ENCODE data around the gene CLIC3. TPM values are rescaled to one million over a fixed set of nuclear protein-coding genes. Genes with fewer than 3 reads are reported as not detected.

The CLIC3 gene
- total RNA-seq, 1 donor: 2.5 TPM

DNA sequence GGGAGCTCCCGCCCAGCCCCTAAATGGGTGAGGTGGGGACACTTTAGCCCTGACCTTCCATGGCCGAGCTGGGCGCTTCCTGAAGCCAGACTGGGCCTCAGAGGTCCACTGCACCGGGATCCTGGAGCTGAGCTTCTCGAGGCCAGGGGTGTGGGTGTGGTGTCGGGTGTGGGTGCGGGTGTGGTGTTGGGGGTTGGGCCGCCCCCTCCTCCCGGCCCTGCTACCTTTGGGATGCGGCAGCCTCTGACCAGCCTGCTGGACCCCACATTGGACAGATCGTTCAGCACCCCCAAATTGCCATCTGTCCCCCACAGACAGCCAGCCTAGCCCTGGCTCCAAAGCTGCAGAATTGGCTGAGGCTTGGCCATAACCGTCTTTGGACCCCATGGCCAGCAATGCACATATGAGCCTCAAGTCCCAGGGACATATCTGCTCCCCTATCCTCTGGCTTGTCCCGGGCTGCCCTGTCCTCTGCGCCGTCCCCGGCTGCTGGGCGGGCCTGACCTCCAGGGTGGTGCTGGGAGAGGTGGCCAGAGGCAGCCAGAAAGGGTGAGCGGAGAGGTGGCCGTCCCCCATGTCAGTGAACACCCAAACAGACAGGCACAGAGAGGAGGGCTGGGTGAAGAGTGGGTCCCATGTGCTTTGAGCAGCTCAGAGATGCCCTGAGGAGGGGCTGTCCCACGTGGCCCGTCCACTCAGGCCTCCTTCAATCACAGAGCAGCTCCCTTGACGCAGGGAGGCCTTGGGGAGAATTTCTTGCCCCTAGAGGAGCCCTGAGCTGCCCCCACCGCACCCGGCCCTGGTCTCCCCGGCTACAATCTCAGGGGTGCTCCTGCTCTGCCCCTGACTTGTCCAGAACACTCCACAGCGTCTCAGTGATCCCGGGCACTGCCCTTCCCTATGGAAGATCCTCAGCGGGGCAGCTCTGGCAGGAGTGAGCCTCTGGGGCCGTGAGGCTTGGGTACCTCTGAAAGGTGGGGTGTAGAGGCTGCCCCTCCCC, 22.4 kb downstream of the CLIC3 start:
- Histone ChIP-seq H3K9me3 (ENCODE audit: low read depth, low read length) (no peaks in the 10 kb centered on the region), H4K20me1 (ENCODE audit: insufficient read depth, low read length) (no peaks in the 10 kb centered on the region), H3K27ac (ENCODE audit: low read depth, low read length) (no peak overlapping the region), H3K79me2 (ENCODE audit: insufficient read depth, low read length) (no peaks in the 10 kb centered on the region), H3K4me3 (ENCODE audit: insufficient read depth, low read length) (no peak overlapping the region), H3K36me3 (ENCODE audit: insufficient read depth, low read length) (no peaks in the 10 kb centered on the region), H2AFZ (ENCODE audit: low read length) (no peak overlapping the region), H3K4me2 (ENCODE audit: insufficient read depth, low read length) (no peak overlapping the region), H3K4me1 (ENCODE audit: insufficient read depth, low read length) (peaks cover 5% of the 10 kb centered on the region), H3K27me3 (ENCODE audit: insufficient read depth, low read length) (no peaks in the 10 kb centered on the region)
- TF ChIP-seq CTCF (IDR thresholded peaks at IDR 0.05; ENCODE audit: extremely low read depth, low read depth, low read length): no peak
- DNase-seq (ENCODE audit: insufficient read length, low spot score, missing footprints): no peak

DNA sequence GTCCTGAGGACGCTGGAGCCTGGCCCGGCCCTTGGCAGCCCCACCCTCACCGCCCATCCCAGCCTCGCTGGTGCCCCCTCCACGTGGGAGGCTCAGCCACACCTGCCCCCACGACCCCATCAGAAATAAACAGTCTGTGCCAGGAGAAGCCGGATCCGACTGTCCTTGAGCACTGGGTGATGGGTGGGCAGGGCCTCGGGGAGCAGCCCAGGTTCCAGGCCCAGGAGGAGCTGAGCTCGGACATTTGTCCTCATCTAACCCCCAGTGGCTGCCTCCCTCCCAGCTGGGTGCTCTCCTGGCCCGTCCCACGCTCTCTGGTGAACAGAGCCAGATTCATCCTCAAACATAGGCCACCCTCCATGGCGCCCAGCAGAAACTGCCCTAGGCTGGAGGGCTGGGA, 23.6 kb downstream of the CLIC3 start:
- Histone ChIP-seq H3K4me3 (ENCODE audit: insufficient read depth, low read length) (no peak overlapping the region), H3K9me3 (ENCODE audit: low read depth, low read length) (no peaks in the 10 kb centered on the region), H4K20me1 (ENCODE audit: insufficient read depth, low read length) (no peaks in the 10 kb centered on the region), H3K4me2 (ENCODE audit: insufficient read depth, low read length) (no peak overlapping the region), H3K27me3 (ENCODE audit: insufficient read depth, low read length) (no peaks in the 10 kb centered on the region), H2AFZ (ENCODE audit: low read length) (no peak overlapping the region), H3K36me3 (ENCODE audit: insufficient read depth, low read length) (no peaks in the 10 kb centered on the region), H3K4me1 (ENCODE audit: insufficient read depth, low read length) (peaks cover under 1% of the 10 kb centered on the region), H3K27ac (ENCODE audit: low read depth, low read length) (no peak overlapping the region), H3K79me2 (ENCODE audit: insufficient read depth, low read length) (no peaks in the 10 kb centered on the region)
- no peak for TF ChIP-seq CTCF (IDR thresholded peaks at IDR 0.05; ENCODE audit: extremely low read depth, low read depth, low read length)
- DNase-seq (ENCODE audit: insufficient read length, low spot score, missing footprints): no peak

- Histone ChIP-seq H3K79me2 (ENCODE audit: insufficient read depth, low read length) (no peaks in the 10 kb centered on the region), H4K20me1 (ENCODE audit: insufficient read depth, low read length) (no peaks in the 10 kb centered on the region), H3K36me3 (ENCODE audit: insufficient read depth, low read length) (no peaks in the 10 kb centered on the region), H3K4me1 (ENCODE audit: insufficient read depth, low read length) (no peaks in the 10 kb centered on the region), H2AFZ (ENCODE audit: low read length) (no peak overlapping the region), H3K4me2 (ENCODE audit: insufficient read depth, low read length) (no peak overlapping the region), H3K27me3 (ENCODE audit: insufficient read depth, low read length) (no peaks in the 10 kb centered on the region), H3K4me3 (ENCODE audit: insufficient read depth, low read length) (no peak overlapping the region), H3K9me3 (ENCODE audit: low read depth, low read length) (no peaks in the 10 kb centered on the region), H3K27ac (ENCODE audit: low read depth, low read length) (no peak overlapping the region)
- TF ChIP-seq CTCF (IDR thresholded peaks at IDR 0.05; ENCODE audit: extremely low read depth, low read depth, low read length): no peak
- no peak for DNase-seq (ENCODE audit: insufficient read length, low spot score, missing footprints)
These were observed 24.0 kb downstream of the CLIC3 start for GRCh38 chr9:136972335-136972734.

DNA sequence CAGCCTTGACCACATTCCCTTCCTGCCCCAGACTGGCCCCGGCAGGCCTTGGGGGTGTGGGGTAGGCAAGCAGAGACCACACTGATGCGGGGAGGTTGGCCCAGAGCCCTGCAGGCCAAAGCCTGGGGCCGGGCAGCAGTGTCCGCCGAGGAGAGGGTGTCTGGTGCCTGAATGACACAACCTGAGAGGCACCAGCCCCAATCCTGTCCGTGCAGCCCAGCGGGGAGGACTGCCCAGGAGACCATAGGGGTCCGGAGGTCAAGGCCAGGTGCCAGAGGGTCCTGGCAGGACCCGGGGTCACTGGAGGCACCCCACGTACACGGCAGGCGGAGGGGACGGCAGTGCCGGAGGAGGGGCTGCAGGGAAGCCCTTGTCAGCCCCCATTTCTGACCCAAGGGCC, 24.6 kb downstream of the CLIC3 start:
- no peaks in the 10 kb centered on the region for H3K9me3 ChIP-seq (ENCODE audit: low read depth, low read length)

More for the DNA sequence above, 24.6 kb downstream of the CLIC3 start:
- TF ChIP-seq CTCF (IDR thresholded peaks at IDR 0.05; ENCODE audit: extremely low read depth, low read depth, low read length): no peak
- Histone ChIP-seq H3K27me3 (ENCODE audit: insufficient read depth, low read length) (no peaks in the 10 kb centered on the region), H3K27ac (ENCODE audit: low read depth, low read length) (no peak overlapping the region), H3K4me1 (ENCODE audit: insufficient read depth, low read length) (no peaks in the 10 kb centered on the region), H3K4me2 (ENCODE audit: insufficient read depth, low read length) (no peak overlapping the region), H3K79me2 (ENCODE audit: insufficient read depth, low read length) (no peaks in the 10 kb centered on the region), H2AFZ (ENCODE audit: low read length) (no peak overlapping the region), H4K20me1 (ENCODE audit: insufficient read depth, low read length) (no peaks in the 10 kb centered on the region), H3K4me3 (ENCODE audit: insufficient read depth, low read length) (no peak overlapping the region), H3K36me3 (ENCODE audit: insufficient read depth, low read length) (no peaks in the 10 kb centered on the region)
- no peak for DNase-seq (ENCODE audit: insufficient read length, low spot score, missing footprints)
